Body of pancreas (tissue), 4 donors: ENCODE results near the gene CLNK. TPM values are rescaled to one million over a fixed set of nuclear protein-coding genes. Genes with fewer than 3 reads are reported as not detected.

Experiments used
- ATAC-seq: fragments of 150-250 bp; one replicate; pipeline ENCODE4 v1.9.1; 2016
- DNase-seq, 4 donors: peaks; one replicate each; pipeline ENCODE4 v3.0.0-alpha.2; 2019
- H3K27ac ChIP-seq, 4 donors: fragments of 200-600 bp; sonication (generic); 1 replicate in 3 of 4; 2 replicates in 1 of 4; pipeline versions ENCODE4 v1.5.1 to v1.6.1; 2016 to 2019; ENCODE audit warnings: mild to moderate bottlenecking in 1 of 4, mixed read lengths in 1 of 4, moderate library complexity in 1 of 4
- H3K27me3 ChIP-seq, 2 donors: fragments of 200-600 bp; sonication (generic); one replicate each; pipeline ENCODE4 v1.6.0; 2016; ENCODE audit warnings: mild to moderate bottlenecking in 1 of 2
- H3K36me3 ChIP-seq, 2 donors: fragments of 200-600 bp; sonication (generic); replicated peaks in 1 of 2; 2 replicates each; pipeline ENCODE4 v1.5.1; 2016; ENCODE audit warnings: low read depth in 2 of 2; ENCODE audit not compliant: insufficient read depth in 1 of 2
- H3K4me1 ChIP-seq: fragments of 200-600 bp; sonication (generic); one replicate; pipeline ENCODE4 v1.6.0; 2016
- H3K4me3 ChIP-seq, 2 donors: fragments of 200-600 bp; sonication (generic); 1 replicate in 1 of 2; 2 replicates in 1 of 2; pipeline ENCODE4 v1.5.1; 2016 to 2019
- H3K9me3 ChIP-seq, 3 donors: fragments of 200-600 bp; sonication (generic); 1 replicate in 2 of 3; 2 replicates in 1 of 3; pipeline ENCODE4 v1.5.1; 2016
- POLR2A ChIP-seq, 3 donors: fragments of 450-650 bp; IDR thresholded peaks; one replicate each; pipeline ENCODE4 v1.6.1; 2016; ENCODE audit warnings: antibody characterized with exemption in 3 of 3, mild to moderate bottlenecking in 2 of 3
- WGBS, 2 donors: methylation state at CpG; one replicate each; pipeline ENCODE4 v1.1.5; 2017; 5-methylcytosine and 5-hydroxymethylcytosine counted together
- intact Hi-C: fragments of 100-400 bp; cut with DNase I; formaldehyde crosslinking; loops from one replicate; pipeline ENCODE4 v1.15.1; 2023
- total RNA-seq, 2 donors: library from RNA; depleted of rRNA; stranded (reverse); fragments of >200 nt; gene quantifications; one replicate each; pipeline ENCODE4 v1.1.0, GENCODE V29; 2016
- TF ChIP-seq, protein P1 (sequence below), 7 experiments: fragments of 450-650 bp in 4 of 7; fragments of 200-600 bp in 3 of 7; sonication (generic) in 3 of 7; IDR thresholded peaks; one replicate each; pipeline ENCODE4 v1.5.1; 2016 to 2019; ENCODE audit warnings: antibody characterized with exemption in 7 of 7

Gene CLNK
- total RNA-seq, 2 donors from 2014 or later = 1.0 TPM; not detected in 1

DNA sequence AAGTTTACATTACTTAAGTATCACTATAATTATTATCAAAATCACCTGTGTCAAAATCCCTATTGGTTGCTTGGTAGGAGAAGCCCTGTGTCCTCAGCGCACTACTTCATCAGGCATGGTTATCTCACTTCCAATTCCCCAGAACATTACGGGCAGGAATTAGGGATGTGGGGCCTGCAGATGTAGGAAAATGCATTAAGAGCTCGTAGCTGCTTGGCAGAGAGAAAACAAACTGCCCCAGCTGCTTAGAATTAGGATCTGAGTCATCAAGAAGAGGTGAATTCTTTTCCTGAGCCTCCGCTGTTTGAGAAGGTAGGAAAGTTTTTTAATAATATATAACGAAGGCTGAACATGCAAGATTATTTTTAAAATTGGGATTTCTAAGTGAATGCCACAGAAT, 31.1 kb upstream of the CLNK start:
- Histone ChIP-seq H3K4me3 (no peak overlapping the region), H3K27me3 (no peaks in the 10 kb centered on the region), H3K9me3 (no peaks in the 10 kb centered on the region), H3K27ac (no peak overlapping the region), H3K4me1 (no peaks in the 10 kb centered on the region), H3K36me3 (no peaks in the 10 kb centered on the region)
- ATAC-seq (no peak), DNase-seq (no peak)
- 46 to 47% methylated on average over 5 of the region's 5 CpGs for WGBS, 2 donors
- TF ChIP-seq, protein P1, sequence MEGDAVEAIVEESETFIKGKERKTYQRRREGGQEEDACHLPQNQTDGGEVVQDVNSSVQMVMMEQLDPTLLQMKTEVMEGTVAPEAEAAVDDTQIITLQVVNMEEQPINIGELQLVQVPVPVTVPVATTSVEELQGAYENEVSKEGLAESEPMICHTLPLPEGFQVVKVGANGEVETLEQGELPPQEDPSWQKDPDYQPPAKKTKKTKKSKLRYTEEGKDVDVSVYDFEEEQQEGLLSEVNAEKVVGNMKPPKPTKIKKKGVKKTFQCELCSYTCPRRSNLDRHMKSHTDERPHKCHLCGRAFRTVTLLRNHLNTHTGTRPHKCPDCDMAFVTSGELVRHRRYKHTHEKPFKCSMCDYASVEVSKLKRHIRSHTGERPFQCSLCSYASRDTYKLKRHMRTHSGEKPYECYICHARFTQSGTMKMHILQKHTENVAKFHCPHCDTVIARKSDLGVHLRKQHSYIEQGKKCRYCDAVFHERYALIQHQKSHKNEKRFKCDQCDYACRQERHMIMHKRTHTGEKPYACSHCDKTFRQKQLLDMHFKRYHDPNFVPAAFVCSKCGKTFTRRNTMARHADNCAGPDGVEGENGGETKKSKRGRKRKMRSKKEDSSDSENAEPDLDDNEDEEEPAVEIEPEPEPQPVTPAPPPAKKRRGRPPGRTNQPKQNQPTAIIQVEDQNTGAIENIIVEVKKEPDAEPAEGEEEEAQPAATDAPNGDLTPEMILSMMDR (IDR thresholded peaks at IDR 0.05) = no peak
- TF ChIP-seq POLR2A (IDR thresholded peaks at IDR 0.05) = no peak
- intact Hi-C loops = no loop called here

DNA sequence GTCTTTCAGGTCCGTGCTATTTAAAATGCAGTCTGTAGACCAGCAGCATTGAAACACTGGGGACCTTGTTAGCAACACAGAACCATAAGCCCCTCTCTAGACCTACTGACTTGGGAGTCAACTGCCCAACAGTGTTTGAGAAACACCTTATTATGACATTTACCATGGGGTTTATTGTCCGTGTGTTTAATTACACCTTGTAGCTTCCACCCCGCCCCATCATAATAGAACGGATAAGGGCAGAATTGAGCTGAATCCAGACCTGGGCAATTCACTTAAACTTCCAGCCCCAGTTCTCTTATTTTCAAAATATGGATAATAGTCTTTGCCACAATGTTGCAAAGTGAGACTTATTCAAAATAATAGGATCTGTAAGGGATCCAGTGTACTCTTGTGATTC, 30.6 kb upstream of the CLNK start:
- WGBS, 2 donors = 55 to 75% methylated on average over 4 of the region's 4 CpGs
- ATAC-seq = no peak

DNA sequence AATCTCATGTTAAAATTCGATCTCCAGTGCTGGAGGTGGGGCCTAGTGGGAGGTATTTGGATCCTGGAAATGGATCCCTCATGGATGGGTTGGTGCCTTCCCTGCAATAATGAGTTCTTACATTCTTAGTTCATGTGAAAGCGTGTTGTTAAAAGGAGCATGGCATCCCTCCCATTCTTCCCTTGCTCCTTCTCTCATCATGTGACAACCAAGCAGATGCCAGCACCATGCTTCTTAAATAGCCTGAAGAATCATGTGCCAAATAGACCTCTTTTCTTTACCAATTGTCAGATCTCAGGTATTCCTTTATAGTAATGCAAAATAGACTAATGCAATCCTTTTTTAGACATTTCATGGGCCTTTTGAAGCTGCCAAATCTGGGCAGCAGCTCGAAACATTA, 29.0 kb upstream of the CLNK start:
- ATAC-seq (no peak), DNase-seq (no peak)
- 63% methylated on average over 3 of the region's 3 CpGs for WGBS, 2 donors
- no peak for TF ChIP-seq POLR2A (IDR thresholded peaks at IDR 0.05)
- TF ChIP-seq, protein P1 (IDR thresholded peaks at IDR 0.05) = no peak
- Histone ChIP-seq H3K27ac (no peak overlapping the region), H3K4me3 (no peak overlapping the region), H3K27me3 (no peaks in the 10 kb centered on the region), H3K4me1 (no peaks in the 10 kb centered on the region), H3K36me3 (no peaks in the 10 kb centered on the region), H3K9me3 (no peaks in the 10 kb centered on the region)
- intact Hi-C loops = no loop called here

More for the DNA sequence above, 30.6 kb upstream of the CLNK start:
- intact Hi-C loops = no loop called here
- no peak overlapping the region for H3K27ac ChIP-seq
- no peaks in the 10 kb centered on the region for H3K27me3 ChIP-seq
- no peaks in the 10 kb centered on the region for H3K36me3 ChIP-seq
- no peaks in the 10 kb centered on the region for H3K9me3 ChIP-seq
- no peak for DNase-seq
- H3K4me1 ChIP-seq = no peaks in the 10 kb centered on the region
- H3K4me3 ChIP-seq = no peak overlapping the region
- TF ChIP-seq POLR2A (IDR thresholded peaks at IDR 0.05) = no peak
- TF ChIP-seq, protein P1 (IDR thresholded peaks at IDR 0.05) = no peak

DNA sequence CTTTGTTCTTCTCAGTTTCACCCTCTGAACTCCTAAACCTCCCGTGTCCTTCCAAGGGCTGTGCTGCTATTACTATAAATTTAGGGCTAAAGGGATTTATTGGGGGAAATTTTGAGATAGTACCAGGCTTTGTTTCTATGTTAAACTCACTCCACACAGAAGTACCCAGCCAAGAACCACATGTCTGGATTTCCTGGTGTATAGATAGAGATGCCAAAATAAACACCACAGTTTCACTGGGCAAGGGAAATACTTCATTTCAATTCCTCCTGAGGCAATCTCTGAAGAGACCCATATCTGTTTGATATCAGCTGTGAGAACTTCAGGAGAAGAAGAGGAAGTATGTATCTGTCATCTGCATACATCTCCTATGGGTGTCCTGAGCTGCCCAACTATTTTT, 21.7 kb upstream of the CLNK start:
- no peaks in the 10 kb centered on the region for H3K4me1 ChIP-seq
- 26 to 35% methylated on average over 1 of the region's 1 CpG for WGBS, 2 donors
- no peaks in the 10 kb centered on the region for H3K36me3 ChIP-seq
- intact Hi-C loops = no loop called here
- no peaks in the 10 kb centered on the region for H3K27me3 ChIP-seq
- H3K4me3 ChIP-seq = no peak overlapping the region
- ATAC-seq (no peak), DNase-seq (no peak)
- no peak overlapping the region for H3K27ac ChIP-seq
- H3K9me3 ChIP-seq = no peaks in the 10 kb centered on the region
- no peak for TF ChIP-seq POLR2A (IDR thresholded peaks at IDR 0.05)
- TF ChIP-seq, protein P1 (IDR thresholded peaks at IDR 0.05) = no peak

DNA sequence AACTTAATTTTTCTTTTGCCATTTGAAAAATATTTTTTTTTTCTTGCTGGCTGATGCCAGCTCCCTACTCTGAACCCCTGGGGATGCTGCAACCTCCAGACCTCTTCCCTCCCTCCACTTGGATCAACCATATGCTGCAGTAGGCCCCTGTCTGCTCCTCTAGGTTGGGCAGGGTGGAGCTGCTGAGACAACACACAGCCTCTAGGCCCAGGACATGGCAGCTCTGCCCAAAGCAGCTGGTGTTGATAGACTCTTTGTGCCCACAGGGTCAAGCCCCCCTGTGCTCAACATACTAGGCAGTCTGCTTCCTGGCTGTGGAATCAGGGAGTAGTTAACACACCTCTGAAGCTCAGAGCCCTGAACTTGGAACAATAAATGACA, 19.9 kb upstream of the CLNK start:
- TF ChIP-seq, protein P1 (IDR thresholded peaks at IDR 0.05) = no peak
- no peak for TF ChIP-seq POLR2A (IDR thresholded peaks at IDR 0.05)
- ATAC-seq (no peak), DNase-seq (no peak)
- Histone ChIP-seq H3K27ac (no peak overlapping the region), H3K4me1 (no peaks in the 10 kb centered on the region), H3K9me3 (no peaks in the 10 kb centered on the region), H3K27me3 (no peaks in the 10 kb centered on the region), H3K36me3 (no peaks in the 10 kb centered on the region), H3K4me3 (no peak overlapping the region)
- intact Hi-C loops = no loop called here
